HCT116 (cell line): ENCODE measurements around the gene KHSRP.

ENCODE experiments used
- CTCF ChIP-seq, 3 experiments: fragments of 200-600 bp in 1 of 3; sonication (generic) in 1 of 3; IDR thresholded peaks in 2 of 3; conservative IDR thresholded peaks in 1 of 3; 2 replicates each; pipeline ENCODE4 v1.5.1; 2012 to 2017; ENCODE audit warnings: low read depth in 2 of 3, low read length in 2 of 3, antibody characterized with exemption in 1 of 3, borderline replicate concordance in 1 of 3, control low read depth in 1 of 3, mild to moderate bottlenecking in 1 of 3, mixed read lengths in 1 of 3, mixed run types in 1 of 3, moderate library complexity in 1 of 3; ENCODE audit not compliant: insufficient read depth in 1 of 3
- POLR2A ChIP-seq: IDR thresholded peaks from 2 replicates; pipeline ENCODE4 v1.7.0; 2011; ENCODE audit warnings: borderline replicate concordance; ENCODE audit not compliant: insufficient read depth, insufficient read length; ENCODE audit errors: extremely low read depth

- TF ChIP-seq POLR2A, result no peak
- no peak for TF ChIP-seq CTCF (IDR thresholded peaks at IDR 0.05 in 2 of 3, conservative IDR thresholded peaks at IDR 0.05 in 1 of 3; ENCODE audit: borderline replicate concordance in 1 of 3, insufficient read depth in 1 of 3, low read depth in 2 of 3, low read length in 2 of 3)
Observed at GRCh38 chr19:6455924-6456323, 31.3 kb upstream of the KHSRP start.
